ENCODE results near the gene GJC3.
"Not testable (repeated sequence)": the region's sequence is repeated elsewhere in the genome, so short reads cannot be mapped to it uniquely, and the experiment has no call there.

Gene GJC3, protein sequence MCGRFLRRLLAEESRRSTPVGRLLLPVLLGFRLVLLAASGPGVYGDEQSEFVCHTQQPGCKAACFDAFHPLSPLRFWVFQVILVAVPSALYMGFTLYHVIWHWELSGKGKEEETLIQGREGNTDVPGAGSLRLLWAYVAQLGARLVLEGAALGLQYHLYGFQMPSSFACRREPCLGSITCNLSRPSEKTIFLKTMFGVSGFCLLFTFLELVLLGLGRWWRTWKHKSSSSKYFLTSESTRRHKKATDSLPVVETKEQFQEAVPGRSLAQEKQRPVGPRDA

GRCh38 chr7:99928994-99929729 is at the start of gene GJC3:
Gene GJC3, minus strand, starts transcription at chr7:99929620. Its CDS starts 0 bp downstream, at chr7:99929620.
- peak within 1 kb of the TSS; percentile 34 for H3K4me3 ChIP-seq (ENCODE audit: low read depth, low read length)

GRCh38 chr7:99976626-99977025 is 47.2 kb upstream of the GJC3 start:
- H3K4me3 ChIP-seq (ENCODE audit: low read depth, low read length): no peak overlapping the region

- H3K4me3 ChIP-seq (ENCODE audit: low read depth, low read length): no peak within 1 kb of the TSS
Measured at GRCh38 chr7:99975782-99976521, 46.5 kb upstream of the GJC3 start, which contains the start of gene AZGP1. Gene AZGP1, minus strand, starts transcription at chr7:99976031. Its CDS starts 11 bp downstream, at chr7:99976020.

DNA sequence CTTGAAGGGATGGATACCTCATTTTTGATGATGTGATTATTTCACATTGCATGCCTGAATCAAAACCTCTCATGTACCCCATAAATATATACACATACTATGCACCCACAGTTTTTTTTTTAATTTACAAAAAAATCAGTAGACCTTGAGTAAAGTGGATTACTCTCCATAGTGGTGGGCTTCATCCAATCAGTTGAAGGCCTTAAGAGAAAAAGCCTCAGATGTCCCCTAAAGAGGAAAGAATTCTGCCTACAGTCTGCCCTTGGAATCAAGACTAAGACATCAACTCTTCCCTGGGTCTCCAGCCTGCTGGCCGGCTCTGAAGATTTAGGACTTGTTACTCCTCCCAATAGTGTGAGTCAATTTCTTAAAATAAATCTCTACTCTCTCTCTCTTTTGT is 45.3 kb upstream of the GJC3 start:
- H3K4me3 ChIP-seq (ENCODE audit: low read depth, low read length): no peak overlapping the region

- H3K4me3 ChIP-seq (ENCODE audit: low read depth, low read length): not testable (repeated sequence)
Measured at GRCh38 chr7:99973817-99974216, 44.4 kb upstream of the GJC3 start.

GRCh38 chr7:99971242-99971641 is 41.8 kb upstream of the GJC3 start:
- no peak overlapping the region for H3K4me3 ChIP-seq (ENCODE audit: low read depth, low read length)

DNA sequence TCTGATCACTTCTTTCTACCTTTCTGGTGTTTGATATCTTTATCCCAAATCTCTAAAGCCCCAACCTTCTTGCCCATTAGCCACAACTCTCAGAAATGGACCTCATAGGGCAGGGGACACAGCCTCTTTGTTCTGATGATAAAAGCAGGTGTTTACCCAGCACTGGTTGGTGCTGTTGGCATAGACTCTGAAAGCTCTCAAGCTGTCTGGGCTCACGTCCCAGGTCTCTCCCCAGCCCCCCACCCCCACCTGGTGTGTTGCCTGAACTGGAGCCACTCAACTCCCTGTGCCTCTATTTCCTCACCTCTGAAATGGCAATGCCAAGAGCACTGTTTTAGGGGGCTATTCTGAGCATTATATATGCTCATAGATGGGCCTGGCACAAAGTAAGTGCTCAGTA is 40.4 kb upstream of the GJC3 start:
- H3K4me3 ChIP-seq (ENCODE audit: low read depth, low read length): not testable (repeated sequence)

DNA sequence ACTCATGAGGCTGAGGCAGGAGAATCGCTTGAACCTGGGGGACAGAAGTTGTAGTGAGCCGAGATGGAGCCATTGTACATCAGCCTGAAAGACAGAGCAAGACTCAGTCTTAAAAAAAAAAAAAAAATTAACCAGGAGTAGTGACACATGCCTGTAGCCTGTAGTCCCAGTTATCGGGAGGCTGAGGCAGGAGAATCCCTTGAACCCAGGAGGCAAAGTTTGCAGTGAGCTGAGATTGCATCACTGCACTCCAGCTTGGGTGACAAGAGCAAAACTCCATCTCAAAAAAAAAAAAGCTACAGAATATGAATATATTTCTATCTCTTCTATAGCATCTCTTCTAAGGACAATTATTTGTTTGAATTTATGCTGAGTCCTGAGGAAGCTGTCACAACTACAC is 39.9 kb upstream of the GJC3 start:
- no peak overlapping the region for H3K4me3 ChIP-seq (ENCODE audit: low read depth, low read length)

DNA sequence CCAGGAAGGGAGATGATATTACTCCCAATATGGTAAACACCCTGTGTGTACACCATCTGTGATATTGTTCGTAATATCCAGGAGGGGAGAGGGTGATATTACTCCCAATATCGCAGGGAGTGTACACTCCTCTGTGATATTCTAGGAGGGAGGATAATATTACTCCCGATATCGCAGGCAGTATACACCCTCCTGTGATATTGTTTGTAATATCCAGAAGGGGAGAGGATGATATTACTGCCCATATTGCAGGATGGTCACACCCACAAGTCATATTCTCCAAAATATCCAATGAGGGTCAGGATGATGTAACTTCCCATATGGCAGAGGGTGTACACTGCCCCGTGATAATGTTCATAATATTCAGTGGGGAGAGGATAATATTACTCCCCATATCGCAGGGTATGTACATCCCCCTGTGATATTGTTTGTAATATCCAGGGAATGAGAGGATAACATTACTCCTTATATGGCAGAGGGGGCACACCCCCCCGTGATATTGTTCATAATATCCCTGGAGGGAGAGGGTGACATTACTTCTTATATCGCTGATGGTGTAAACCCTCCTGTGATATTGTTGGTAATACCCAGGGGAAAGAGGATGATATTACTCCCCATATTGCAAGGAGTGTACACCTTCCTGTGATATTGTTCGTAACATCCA is 29.3 kb upstream of the GJC3 start:
- no peak overlapping the region for H3K4me3 ChIP-seq (ENCODE audit: low read depth, low read length)

GRCh38 chr7:99955247-99955646 is 25.8 kb upstream of the GJC3 start:
- H3K4me3 ChIP-seq (ENCODE audit: low read depth, low read length): no peak overlapping the region

DNA sequence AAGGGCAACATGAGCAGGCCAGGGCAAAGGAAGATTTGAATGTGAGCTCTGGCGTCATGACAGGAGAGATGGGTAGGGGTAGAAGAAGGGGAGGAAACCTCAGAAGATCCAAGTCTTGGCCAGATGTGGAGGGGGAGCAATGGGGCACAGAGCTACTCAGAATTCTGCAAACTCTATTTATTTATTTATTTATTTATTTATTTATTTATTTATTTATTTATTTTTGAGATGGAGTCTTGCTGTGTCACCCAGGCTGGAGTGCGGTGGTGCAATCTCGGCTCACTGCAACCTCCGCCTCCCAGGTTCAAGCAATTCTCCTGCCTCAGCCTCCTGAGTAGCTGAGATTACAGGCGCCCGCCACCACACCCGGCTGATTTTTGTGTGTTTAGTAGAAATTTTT is 25.2 kb upstream of the GJC3 start:
- not testable (repeated sequence) for H3K4me3 ChIP-seq (ENCODE audit: low read depth, low read length)

DNA sequence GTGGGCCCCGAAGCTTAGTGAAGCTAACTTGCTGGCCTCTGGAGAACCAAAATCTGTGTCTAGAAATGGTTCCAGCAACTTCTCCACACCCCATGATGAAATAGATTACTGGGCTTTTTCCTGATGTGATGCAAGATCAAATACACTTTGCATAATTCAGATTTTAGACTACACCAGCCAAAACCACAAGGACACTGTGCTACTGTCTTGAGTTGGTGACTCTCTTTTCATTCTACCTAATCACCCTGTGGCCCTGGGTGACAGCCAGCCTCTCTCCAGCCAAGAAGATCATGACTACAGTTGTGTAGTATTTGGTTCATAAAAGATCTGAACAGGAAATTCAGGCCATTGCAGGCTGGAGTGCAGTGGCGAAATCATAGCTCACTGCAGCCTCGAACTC is 24.2 kb upstream of the GJC3 start:
- no peak overlapping the region for H3K4me3 ChIP-seq (ENCODE audit: low read depth, low read length)

GRCh38 chr7:99952649-99953048 is 23.2 kb upstream of the GJC3 start:
- H3K4me3 ChIP-seq (ENCODE audit: low read depth, low read length): not testable (repeated sequence)

GRCh38 chr7:99950819-99951218 is 21.4 kb upstream of the GJC3 start:
- H3K4me3 ChIP-seq (ENCODE audit: low read depth, low read length): not testable (repeated sequence)

DNA sequence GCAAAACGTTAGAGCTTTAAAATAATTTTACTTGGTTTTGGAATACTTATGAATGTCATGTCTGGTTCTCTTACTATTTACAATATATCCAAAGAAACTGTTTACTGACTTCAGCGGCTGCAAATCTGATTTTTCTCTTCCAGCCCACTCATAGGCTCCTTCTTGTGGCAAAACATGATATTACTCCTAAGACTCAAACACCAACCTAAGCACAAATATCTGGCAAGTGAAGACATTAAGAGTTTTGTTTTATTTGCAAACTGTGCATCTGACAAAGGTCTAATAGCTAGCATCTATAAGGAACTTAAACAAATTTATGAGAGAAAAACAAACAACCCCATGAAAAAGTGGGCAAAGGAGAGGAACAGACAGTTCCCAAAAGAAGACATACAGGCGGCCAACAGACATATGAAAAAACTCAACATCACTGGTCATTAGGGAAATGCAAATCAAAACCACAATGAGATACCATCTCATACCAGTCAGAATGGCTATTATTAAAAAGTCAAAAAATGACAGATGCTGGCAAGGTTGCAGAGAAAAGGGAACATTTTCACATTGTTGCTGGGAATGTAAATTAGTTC is 20.3 kb upstream of the GJC3 start:
- no peak overlapping the region for H3K4me3 ChIP-seq (ENCODE audit: low read depth, low read length)

DNA sequence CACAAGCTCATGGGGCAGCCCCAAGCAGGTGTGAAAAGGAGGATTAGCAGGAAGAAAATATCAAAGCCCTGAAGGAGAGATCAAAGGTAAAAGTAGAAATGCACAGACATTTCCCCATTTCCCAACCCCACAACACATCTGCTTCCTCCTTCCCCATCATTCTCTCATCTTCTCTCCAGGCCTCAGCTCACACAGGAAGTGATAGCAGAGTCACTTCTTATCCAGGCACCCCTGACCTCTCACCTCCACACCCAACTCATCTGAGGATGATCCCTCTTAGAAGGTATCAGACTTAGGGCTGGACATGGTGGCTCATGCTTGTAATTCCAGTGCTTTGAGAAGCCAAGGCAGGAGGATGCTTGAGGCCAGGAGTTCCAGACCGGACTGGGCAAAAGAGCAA is 18.2 kb upstream of the GJC3 start:
- no peak overlapping the region for H3K4me3 ChIP-seq (ENCODE audit: low read depth, low read length)

GRCh38 chr7:99944497-99945070 is 15.2 kb upstream of the GJC3 start:
- no peak overlapping the region for H3K4me3 ChIP-seq (ENCODE audit: low read depth, low read length)

DNA sequence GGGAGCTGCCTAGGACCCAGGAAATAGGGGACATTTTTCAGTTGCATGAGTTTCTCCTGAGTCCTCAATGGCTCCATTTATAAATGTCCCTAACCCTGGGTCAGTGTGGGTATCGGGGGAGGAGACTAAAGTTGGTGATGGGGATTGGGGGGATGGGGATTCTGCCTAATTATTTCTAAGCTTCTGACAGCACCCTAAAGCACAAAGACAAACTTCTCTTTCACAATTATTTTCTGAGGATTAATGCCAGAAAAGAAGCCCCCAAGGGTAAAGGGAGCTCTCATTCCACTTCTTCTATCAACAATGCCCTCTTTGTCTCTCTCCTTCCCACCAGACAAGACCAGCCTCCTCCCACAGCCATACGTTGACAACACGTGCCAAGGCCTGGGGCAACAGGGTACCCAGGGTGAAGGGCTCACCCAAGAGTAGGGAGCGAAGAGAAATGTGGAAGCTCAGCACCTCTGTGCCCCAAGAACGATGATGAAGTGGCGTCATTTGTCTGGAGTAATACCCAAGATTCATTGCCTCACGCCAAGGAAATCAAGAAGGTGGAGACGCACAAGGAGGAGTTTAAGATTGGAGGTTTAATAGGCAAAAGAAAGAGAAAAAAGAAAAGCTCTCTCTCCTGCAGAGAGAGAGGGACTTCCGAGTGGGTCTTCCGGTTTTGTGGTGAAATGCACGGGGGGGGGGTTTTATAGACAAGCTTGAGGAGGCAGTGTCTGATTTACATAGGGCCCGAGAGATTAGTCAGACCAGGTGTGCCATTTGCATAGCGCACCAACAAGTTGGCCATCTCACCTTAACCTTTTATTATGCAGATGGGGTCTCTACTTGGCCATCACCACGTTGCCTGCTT is 14.4 kb upstream of the GJC3 start:
- H3K4me3 ChIP-seq (ENCODE audit: low read depth, low read length): no peak overlapping the region

- H3K4me3 ChIP-seq (ENCODE audit: low read depth, low read length): no peak overlapping the region
Measured at GRCh38 chr7:99938296-99938695, 8.9 kb upstream of the GJC3 start.

- not testable (repeated sequence) for H3K4me3 ChIP-seq (ENCODE audit: low read depth, low read length)
Measured at GRCh38 chr7:99935009-99935408, 5.6 kb upstream of the GJC3 start.

Measured in iPS-11a (cell line).